Upper lobe of right lung (tissue), 1 donor: Measurements from ENCODE around the gene MASP1. TPM values are rescaled to one million over a fixed set of nuclear protein-coding genes. Genes with fewer than 3 reads are reported as not detected.

Experiments used
- ATAC-seq: fragments of 200-7000 bp; cut with Tn5 transposase; one replicate; pipeline ENCODE4 v1.9.1; 2020; ENCODE audit warnings: mild to moderate bottlenecking, moderate library complexity
- DNase-seq: peaks from one replicate; pipeline ENCODE4 v3.0.0-alpha.2; 2020
- H3K27ac ChIP-seq: fragments of 200-600 bp; one replicate; pipeline ENCODE4 v1.8.0; 2022
- H3K27me3 ChIP-seq: fragments of 200-600 bp; one replicate; pipeline ENCODE4 v1.8.0; 2022; ENCODE audit warnings: mild to moderate bottlenecking
- H3K36me3 ChIP-seq: fragments of 200-600 bp; one replicate; pipeline ENCODE4 v1.8.0; 2022
- H3K4me1 ChIP-seq: fragments of 200-600 bp; one replicate; pipeline ENCODE4 v1.8.0; 2022
- H3K4me3 ChIP-seq: fragments of 200-600 bp; one replicate; pipeline ENCODE4 v1.8.0; 2022; ENCODE audit warnings: mild to moderate bottlenecking
- H3K9me3 ChIP-seq: fragments of 200-600 bp; one replicate; pipeline ENCODE4 v1.8.0; 2022
- intact Hi-C: fragments of 100-400 bp; cut with DNase I; formaldehyde crosslinking; loops from one replicate; pipeline ENCODE4 v1.11.0; 2022
- total RNA-seq: library from RNA; stranded (reverse); fragmentation: NEBNext Ultra II Directional; extraction: Animal tissue kit (Norgen Biotek cat#: 25700); gene quantifications from one replicate; pipeline ENCODE4 v1.2.1, GENCODE V29; 2021
- TF ChIP-seq, protein P1 (sequence below): fragments of 200-600 bp; IDR thresholded peaks from one replicate; pipeline ENCODE4 v1.8.0; 2022; ENCODE audit warnings: antibody characterized with exemption
- donor health status: DM: no; HTN: yes; CAD: no; lungs with severe emphysema.

The MASP1 gene
- total RNA-seq, 1 donor from 2014 or later, result 5.9 TPM

DNA sequence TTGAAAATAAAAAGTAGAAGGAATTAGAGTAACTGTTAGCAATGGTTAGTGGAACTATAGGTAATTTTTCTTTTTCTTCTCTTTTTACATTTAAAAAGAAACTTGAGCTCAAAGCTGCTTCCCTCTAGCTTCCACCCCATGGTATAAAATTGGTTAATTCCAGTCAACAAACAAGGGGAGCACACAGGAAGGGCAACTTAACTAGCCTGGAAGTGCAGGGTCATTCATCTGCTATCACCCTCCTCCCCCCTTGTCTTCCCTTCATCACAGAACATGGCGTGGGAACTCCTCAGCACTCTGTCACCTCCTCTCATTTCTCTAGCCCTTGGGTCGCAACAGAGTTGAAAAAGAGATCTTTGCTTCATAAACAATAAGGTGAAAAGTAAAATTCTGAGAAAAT lies 20.0 kb downstream of the MASP1 start:
- intact Hi-C loops, result no loop called here
- H3K9me3 ChIP-seq, result peaks cover 8% of the 10 kb centered on the region
- no peak overlapping the region for H3K27ac ChIP-seq
- no peak overlapping the region for H3K4me3 ChIP-seq
- no peaks in the 10 kb centered on the region for H3K4me1 ChIP-seq
- no peaks in the 10 kb centered on the region for H3K27me3 ChIP-seq
- ATAC-seq, result no peak
- no peak for DNase-seq
- H3K36me3 ChIP-seq, result no peaks in the 10 kb centered on the region
- TF ChIP-seq, protein P1, sequence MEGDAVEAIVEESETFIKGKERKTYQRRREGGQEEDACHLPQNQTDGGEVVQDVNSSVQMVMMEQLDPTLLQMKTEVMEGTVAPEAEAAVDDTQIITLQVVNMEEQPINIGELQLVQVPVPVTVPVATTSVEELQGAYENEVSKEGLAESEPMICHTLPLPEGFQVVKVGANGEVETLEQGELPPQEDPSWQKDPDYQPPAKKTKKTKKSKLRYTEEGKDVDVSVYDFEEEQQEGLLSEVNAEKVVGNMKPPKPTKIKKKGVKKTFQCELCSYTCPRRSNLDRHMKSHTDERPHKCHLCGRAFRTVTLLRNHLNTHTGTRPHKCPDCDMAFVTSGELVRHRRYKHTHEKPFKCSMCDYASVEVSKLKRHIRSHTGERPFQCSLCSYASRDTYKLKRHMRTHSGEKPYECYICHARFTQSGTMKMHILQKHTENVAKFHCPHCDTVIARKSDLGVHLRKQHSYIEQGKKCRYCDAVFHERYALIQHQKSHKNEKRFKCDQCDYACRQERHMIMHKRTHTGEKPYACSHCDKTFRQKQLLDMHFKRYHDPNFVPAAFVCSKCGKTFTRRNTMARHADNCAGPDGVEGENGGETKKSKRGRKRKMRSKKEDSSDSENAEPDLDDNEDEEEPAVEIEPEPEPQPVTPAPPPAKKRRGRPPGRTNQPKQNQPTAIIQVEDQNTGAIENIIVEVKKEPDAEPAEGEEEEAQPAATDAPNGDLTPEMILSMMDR, result no peak

DNA sequence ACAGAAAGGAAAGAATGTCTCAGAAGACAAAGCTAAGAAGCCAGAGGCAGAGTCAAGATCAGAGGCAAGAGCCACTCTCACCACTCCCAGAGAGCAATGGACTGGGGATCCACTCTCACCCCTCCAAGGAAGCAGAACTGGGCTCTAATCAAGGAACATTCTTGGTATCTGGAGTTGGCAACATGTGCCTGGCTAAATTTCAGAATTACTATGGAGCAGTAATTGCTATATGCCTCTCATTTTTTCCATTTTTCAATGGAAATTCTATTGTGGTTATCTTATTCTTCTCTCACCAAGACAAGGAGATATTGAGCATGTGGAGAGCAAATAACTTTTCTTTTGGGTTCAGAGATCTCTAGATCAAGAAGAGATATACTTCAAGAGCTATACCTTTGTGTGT lies 22.1 kb downstream of the MASP1 start:
- TF ChIP-seq, protein P1, result no peak
- no peaks in the 10 kb centered on the region for H3K36me3 ChIP-seq
- no peak overlapping the region for H3K27ac ChIP-seq
- no peaks in the 10 kb centered on the region for H3K27me3 ChIP-seq
- peaks cover 9% of the 10 kb centered on the region for H3K4me1 ChIP-seq
- H3K4me3 ChIP-seq, result no peak overlapping the region
- ATAC-seq (no peak), DNase-seq (no peak)
- intact Hi-C loops, result no loop called here
- peaks cover 8% of the 10 kb centered on the region for H3K9me3 ChIP-seq

DNA sequence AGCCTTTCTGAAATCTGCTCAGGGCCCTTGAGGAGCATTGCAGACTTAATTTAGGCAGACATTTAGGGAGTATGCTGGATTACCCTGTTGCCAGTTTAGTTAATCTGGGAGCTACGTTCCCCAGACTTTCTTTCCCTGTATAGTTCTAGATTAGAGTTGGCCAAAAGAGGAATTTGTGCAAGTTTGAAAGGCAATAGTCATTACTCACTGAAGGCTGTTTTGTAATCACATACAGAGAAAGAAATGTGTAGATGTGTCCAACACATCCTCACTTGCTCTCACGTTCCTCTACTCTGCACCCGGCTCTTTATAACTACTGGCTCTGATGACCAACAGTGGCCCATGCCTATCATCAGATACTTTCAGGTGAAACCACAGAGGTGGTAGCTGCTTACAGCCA lies 24.2 kb downstream of the MASP1 start:
- no peak for ATAC-seq
- Histone ChIP-seq H3K9me3 (peaks cover 8% of the 10 kb centered on the region), H3K4me1 (peaks cover 24% of the 10 kb centered on the region), H3K36me3 (no peaks in the 10 kb centered on the region), H3K27ac (no peak overlapping the region), H3K4me3 (no peak overlapping the region), H3K27me3 (no peaks in the 10 kb centered on the region)
- no peak for DNase-seq
- intact Hi-C loops, result no loop called here
- TF ChIP-seq, protein P1, result no peak

DNA sequence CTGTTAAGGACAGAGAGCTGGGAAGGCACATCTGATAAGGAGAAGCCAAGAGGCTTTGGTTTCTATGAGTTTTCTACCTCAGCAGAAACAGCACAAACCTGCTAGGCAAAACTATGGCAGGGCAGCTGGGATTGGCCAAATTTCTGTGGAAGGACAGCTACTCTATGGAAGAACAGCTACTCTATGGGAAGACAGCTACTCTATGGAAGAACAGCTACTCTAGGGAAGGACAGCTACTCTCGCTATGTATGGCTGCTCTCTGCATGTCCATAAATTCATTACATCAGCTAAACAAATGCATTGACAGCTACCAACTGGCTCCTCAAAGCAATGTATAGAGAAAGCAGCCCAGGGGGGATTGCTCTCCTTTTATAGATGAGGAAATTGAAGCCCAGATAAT lies 24.8 kb downstream of the MASP1 start:
- DNase-seq, result no peak
- Histone ChIP-seq H3K27ac (no peak overlapping the region), H3K4me1 (peaks cover 24% of the 10 kb centered on the region), H3K36me3 (no peaks in the 10 kb centered on the region), H3K9me3 (peaks cover 8% of the 10 kb centered on the region), H3K27me3 (no peaks in the 10 kb centered on the region), H3K4me3 (no peak overlapping the region)
- no peak for ATAC-seq
- intact Hi-C loops, result no loop called here
- TF ChIP-seq, protein P1, result no peak

DNA sequence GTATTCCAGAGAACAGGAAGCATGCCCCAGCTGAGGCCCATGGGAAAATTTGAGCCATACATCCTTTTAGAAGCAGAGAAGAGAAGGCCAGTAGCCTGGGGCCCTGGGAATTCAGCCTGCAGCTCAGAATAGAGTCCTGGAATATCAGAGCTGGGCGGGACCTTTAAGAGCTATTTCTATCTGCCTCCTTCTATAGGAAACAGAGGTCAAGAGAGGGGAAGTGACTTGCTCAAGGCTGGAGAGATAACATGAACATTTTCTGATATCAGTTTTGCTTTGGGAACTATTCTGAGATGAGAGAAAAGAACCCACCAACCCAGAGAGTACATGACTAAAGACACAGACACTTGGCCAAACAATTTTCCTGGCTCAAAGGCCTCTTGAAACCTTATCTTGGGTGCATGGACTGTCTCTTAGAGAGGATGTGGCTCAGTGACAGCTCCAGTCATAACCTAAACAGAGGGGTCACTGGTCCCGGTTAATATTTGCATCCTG lies 26.0 kb downstream of the MASP1 start:
- DNase-seq, result no peak

More for the DNA sequence above, 26.0 kb downstream of the MASP1 start:
- Histone ChIP-seq H3K27ac (peak overlapping the region; percentile 31), H3K4me3 (no peak overlapping the region), H3K27me3 (no peaks in the 10 kb centered on the region), H3K9me3 (peaks cover 8% of the 10 kb centered on the region), H3K4me1 (peaks cover 24% of the 10 kb centered on the region), H3K36me3 (no peaks in the 10 kb centered on the region)
- TF ChIP-seq, protein P1, result no peak
- intact Hi-C loops, result no loop called here
- ATAC-seq, result peak; percentile 44
